ENCODE data around the gene EEFSEC. TPM values are rescaled to one million over a fixed set of nuclear protein-coding genes. Genes with fewer than 3 reads are reported as not detected.

Gene EEFSEC
- total and polyA plus RNA-seq, 8 donors = 5.9 to 9.8 (median 7.4) TPM

- Histone ChIP-seq H3K27ac (peak overlapping the region; percentile 67 to 77 (median 72)), H3K4me1 (peaks cover 35 to 48% (median 38%) of the 10 kb centered on the region in 3 donors)
- ATAC-seq = peak; percentile 3 to 42 (median 16)
Measured at GRCh38 chr3:128351546-128351945, 198.3 kb downstream of the EEFSEC start.

GRCh38 chr3:128352326-128352725 is 199.0 kb downstream of the EEFSEC start:
- no peak for ATAC-seq
- Histone ChIP-seq H3K9me3 (no peaks in the 10 kb centered on the region), H3K36me3 (no peaks in the 10 kb centered on the region), H3K27ac (no peak overlapping the region), H3K4me1 (peaks cover 35 to 48% (median 38%) of the 10 kb centered on the region in 3 donors), H3K4me3 (no peak overlapping the region), H3K27me3 (no peaks in the 10 kb centered on the region)
- no peak for TF ChIP-seq CTCF (IDR thresholded peaks at IDR 0.05)
- 96 to 99% methylated on average over 8 of the region's 8 CpGs for WGBS, 2 donors
- intact Hi-C loops (cut with DNase I) = no loop called here
- FAIRE-seq = no peak
- peak in 1 of 6 donors; percentile 29 for DNase-seq

More at GRCh38 chr3:128351546-128351945, 198.3 kb downstream of the EEFSEC start:
- Histone ChIP-seq H3K9me3 (no peaks in the 10 kb centered on the region), H3K4me3 (no peak overlapping the region), H3K36me3 (no peaks in the 10 kb centered on the region), H3K27me3 (no peaks in the 10 kb centered on the region)
- FAIRE-seq (no peak), DNase-seq (peak in 4 of 6 donors; percentile 57 to 77 (median 74))
- intact Hi-C loops (cut with DNase I) = no loop called here
- no peak for TF ChIP-seq CTCF (IDR thresholded peaks at IDR 0.05)
- 51 to 63% methylated on average over 7 of the region's 7 CpGs for WGBS, 2 donors

- Histone ChIP-seq H3K27me3 (no peaks in the 10 kb centered on the region), H3K4me3 (no peak overlapping the region), H3K27ac (no peak overlapping the region), H3K36me3 (no peaks in the 10 kb centered on the region), H3K9me3 (no peaks in the 10 kb centered on the region), H3K4me1 (peaks cover 33 to 43% (median 36%) of the 10 kb centered on the region in 3 donors)
- 83 to 92% methylated on average over 8 of the region's 8 CpGs for WGBS, 2 donors
- peak in 1 of 6 donors; percentile 35 for DNase-seq
- intact Hi-C loops (cut with DNase I) = no loop called here
- no peak for FAIRE-seq
- no peak for TF ChIP-seq CTCF (IDR thresholded peaks at IDR 0.05)
- no peak for ATAC-seq
Measured at GRCh38 chr3:128353361-128353965, 200.2 kb downstream of the EEFSEC start.

GRCh38 chr3:128353991-128354687 is 200.9 kb downstream of the EEFSEC start:
- FAIRE-seq (no peak), DNase-seq (peak in 1 of 6 donors; percentile 46), ATAC-seq (no peak)
- Histone ChIP-seq H3K27ac (peak overlapping the region in 3 of 4 donors; percentile 10 to 15 (median 13)), H3K36me3 (no peaks in the 10 kb centered on the region), H3K4me1 (peaks cover 26 to 36% (median 29%) of the 10 kb centered on the region in 3 donors), H3K4me3 (no peak overlapping the region), H3K27me3 (no peaks in the 10 kb centered on the region), H3K9me3 (no peaks in the 10 kb centered on the region)
- no peak for TF ChIP-seq CTCF (IDR thresholded peaks at IDR 0.05)
- intact Hi-C loops (cut with DNase I) = no loop called here
- 82 to 84% methylated on average over 10 of the region's 10 CpGs for WGBS, 2 donors

Measured in pancreas (tissue), 10 donors.